HG03342 (cell line): ENCODE measurements around the gene GGA3.
"Not testable (repeated sequence)": the region's sequence is repeated elsewhere in the genome, so short reads cannot be mapped to it uniquely, and the experiment has no call there.

Experiments used
- ATAC-seq: cut with Tn5 transposase; IDR thresholded peaks from one replicate; pipeline ENCODE4 v1.9.1; 2021; ENCODE audit warnings: mild to moderate bottlenecking, moderate library complexity; ENCODE audit not compliant: unreplicated experiment

GGA3 gene

GRCh38 chr17:75261336-75262111 is at the start of gene GGA3, which contains the start of gene MRPS7:
TSS of gene GGA3 (minus strand) at chr17:75261606. CDS start at chr17:75261587, 19 bp downstream.
TSS of gene MRPS7 (plus strand) at chr17:75261879. CDS start at chr17:75261901, 22 bp downstream.
- peak; percentile 90 for ATAC-seq

- no peak for ATAC-seq
Measured at GRCh38 chr17:75308732-75309629, 47.6 kb upstream of the GGA3 start.

GRCh38 chr17:75307957-75308731 is 46.7 kb upstream of the GGA3 start:
- ATAC-seq, result no peak

- no peak for ATAC-seq
Measured at GRCh38 chr17:75301502-75302206, 40.2 kb upstream of the GGA3 start.

GRCh38 chr17:75301049-75301448 is 39.6 kb upstream of the GGA3 start:
- no peak for ATAC-seq

- no peak for ATAC-seq
Measured at GRCh38 chr17:75300280-75300679, 38.9 kb upstream of the GGA3 start.

- ATAC-seq, result peak; percentile 64
Measured at GRCh38 chr17:75295201-75296158, 34.1 kb upstream of the GGA3 start.

- ATAC-seq, result not testable (repeated sequence)
Measured at GRCh38 chr17:75292810-75293448, 31.5 kb upstream of the GGA3 start.

- ATAC-seq, result peak; percentile 4
Measured at GRCh38 chr17:75289832-75290337, 28.5 kb upstream of the GGA3 start.

GRCh38 chr17:75289115-75289831 is 27.9 kb upstream of the GGA3 start, which contains the start of gene SLC25A19:
TSS of gene SLC25A19 (minus strand) at chr17:75289433. CDS start at chr17:75286764, 2,669 bp downstream.
- ATAC-seq, result peak; percentile 93

GRCh38 chr17:75288770-75289114 is 27.3 kb upstream of the GGA3 start:
- ATAC-seq, result peak; percentile 17

GRCh38 chr17:75288359-75288758 is 27.0 kb upstream of the GGA3 start:
- ATAC-seq, result no peak

- ATAC-seq, result no peak
Measured at GRCh38 chr17:75287221-75287620, 25.8 kb upstream of the GGA3 start.

- ATAC-seq, result no peak
Measured at GRCh38 chr17:75285123-75285522, 23.7 kb upstream of the GGA3 start.

GRCh38 chr17:75280189-75280588 is 18.8 kb upstream of the GGA3 start:
- not testable (repeated sequence) for ATAC-seq

- ATAC-seq, result no peak
Measured at GRCh38 chr17:75277664-75278071, 16.3 kb upstream of the GGA3 start.

GRCh38 chr17:75273977-75274708 is 12.7 kb upstream of the GGA3 start:
- ATAC-seq, result no peak
